ENCODE results near the gene FOXC2.

The FOXC2 gene

DNA sequence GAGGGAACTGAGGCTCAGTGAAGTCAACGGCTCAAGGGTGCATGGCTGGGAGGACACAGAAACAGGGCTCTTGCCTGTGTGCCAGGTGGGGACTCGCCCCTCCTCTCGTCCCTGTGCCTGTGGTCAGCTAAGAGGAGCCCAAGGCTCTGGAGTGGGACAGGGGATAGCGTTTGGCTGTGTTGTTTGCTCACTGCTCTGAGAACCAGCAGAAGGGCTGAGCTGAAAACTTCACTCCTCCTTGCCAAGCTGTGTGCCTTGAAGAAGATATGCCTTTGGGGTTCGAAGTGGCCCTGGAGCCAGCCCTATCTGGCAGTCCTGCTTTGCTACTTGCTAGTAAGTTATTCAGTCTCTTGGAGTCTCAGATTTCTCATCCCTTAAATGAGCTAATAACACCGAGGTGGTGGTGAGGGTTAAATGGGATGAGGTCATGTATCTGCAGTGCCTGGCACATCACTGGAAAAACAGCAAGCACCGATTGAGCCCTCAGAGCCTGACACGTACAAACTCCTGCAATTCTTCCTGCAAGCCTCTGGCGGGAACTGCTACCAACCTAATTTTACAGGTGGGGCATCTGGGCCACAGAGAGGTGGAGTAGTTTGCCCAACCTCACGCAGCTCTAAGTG lies 29.5 kb downstream of the FOXC2 start:
- TF ChIP-seq, protein P1, sequence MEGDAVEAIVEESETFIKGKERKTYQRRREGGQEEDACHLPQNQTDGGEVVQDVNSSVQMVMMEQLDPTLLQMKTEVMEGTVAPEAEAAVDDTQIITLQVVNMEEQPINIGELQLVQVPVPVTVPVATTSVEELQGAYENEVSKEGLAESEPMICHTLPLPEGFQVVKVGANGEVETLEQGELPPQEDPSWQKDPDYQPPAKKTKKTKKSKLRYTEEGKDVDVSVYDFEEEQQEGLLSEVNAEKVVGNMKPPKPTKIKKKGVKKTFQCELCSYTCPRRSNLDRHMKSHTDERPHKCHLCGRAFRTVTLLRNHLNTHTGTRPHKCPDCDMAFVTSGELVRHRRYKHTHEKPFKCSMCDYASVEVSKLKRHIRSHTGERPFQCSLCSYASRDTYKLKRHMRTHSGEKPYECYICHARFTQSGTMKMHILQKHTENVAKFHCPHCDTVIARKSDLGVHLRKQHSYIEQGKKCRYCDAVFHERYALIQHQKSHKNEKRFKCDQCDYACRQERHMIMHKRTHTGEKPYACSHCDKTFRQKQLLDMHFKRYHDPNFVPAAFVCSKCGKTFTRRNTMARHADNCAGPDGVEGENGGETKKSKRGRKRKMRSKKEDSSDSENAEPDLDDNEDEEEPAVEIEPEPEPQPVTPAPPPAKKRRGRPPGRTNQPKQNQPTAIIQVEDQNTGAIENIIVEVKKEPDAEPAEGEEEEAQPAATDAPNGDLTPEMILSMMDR (IDR thresholded peaks at IDR 0.05; ENCODE audit: extremely low read depth, insufficient read depth, missing control alignments) = no peak
- in situ Hi-C loops (cut with MboI; ENCODE audit: low pct_unique_long_range_greater_than_20kb, low sequenced_read_pairs, unreplicated experiment) = no loop called here
- no peak for DNase-seq (ENCODE audit: low spot score)

DNA sequence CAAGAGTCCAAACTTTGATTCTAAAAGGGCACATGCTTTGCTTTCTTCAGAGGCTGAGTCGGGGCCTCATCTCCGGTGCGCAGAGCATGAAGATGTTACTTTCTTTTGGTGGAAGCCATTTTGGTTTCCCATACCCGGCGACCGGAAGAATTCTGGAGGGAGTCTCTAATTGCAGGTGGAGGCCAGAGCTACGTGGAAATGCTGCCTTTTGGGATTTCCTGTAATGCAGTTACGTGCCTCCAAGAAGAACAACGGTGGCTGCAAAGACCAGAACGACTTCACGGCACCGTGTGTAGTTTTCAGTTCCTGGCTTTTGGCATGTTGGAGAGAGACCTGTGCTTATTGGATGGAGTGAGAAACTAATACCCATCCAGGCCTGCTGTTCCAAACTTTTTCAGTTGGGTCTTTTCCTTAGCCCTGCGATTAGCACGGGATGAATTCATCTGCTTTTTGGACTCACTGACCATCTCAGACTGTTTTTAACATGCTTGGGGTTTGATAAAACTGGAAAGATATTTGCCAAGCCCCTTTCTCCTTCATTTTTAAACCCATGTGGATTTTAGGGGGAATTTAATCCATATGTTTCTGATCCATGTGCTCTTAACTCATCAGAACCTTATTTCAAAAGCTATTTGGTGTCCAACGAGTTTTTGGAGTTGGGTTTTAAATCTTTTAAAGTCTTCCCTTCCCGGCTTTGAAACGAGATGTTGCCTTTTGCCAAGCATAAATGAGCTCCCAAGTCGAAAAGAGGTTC lies 30.7 kb downstream of the FOXC2 start:
- in situ Hi-C loops (cut with MboI; ENCODE audit: low pct_unique_long_range_greater_than_20kb, low sequenced_read_pairs, unreplicated experiment) = no loop called here
- TF ChIP-seq, protein P1 (IDR thresholded peaks at IDR 0.05; ENCODE audit: extremely low read depth, insufficient read depth, missing control alignments) = no peak
- no peak for DNase-seq (ENCODE audit: low spot score)

DNA sequence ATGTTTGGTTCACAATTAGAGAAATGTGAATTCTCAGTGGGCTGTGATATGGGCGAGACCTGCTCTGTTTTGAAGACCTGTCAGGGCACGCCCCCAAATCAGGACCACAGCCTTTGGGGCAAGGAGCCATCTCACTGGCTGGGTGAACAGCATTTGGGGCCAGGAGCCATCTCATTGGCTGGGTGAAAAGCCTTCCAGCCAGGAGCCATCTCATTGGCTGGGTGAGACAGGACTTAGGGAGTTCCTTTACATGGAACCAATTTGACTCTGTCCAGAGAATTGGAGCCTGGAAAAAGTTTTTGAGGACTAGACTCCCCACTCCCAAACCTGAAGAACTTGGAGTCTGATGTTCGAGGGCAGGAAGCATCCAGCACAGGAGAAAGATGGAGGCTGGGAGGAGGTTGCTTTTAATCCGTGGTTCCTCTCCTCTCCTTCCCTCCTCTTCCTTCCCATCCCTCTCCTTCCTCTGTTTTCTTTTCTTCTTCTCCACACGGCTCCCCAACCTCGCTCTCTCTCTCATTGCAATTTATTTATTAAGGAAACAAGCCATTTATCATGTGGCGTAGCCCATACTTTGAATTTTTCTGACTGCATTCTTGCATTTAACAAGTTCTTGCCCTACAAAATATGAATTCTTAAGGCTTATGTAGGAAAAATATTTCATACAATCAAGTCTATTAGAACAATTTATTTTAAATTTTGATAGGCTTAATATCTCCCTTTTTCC lies 31.4 kb downstream of the FOXC2 start:
- DNase-seq (ENCODE audit: low spot score) = no peak
- in situ Hi-C loops (cut with MboI; ENCODE audit: low pct_unique_long_range_greater_than_20kb, low sequenced_read_pairs, unreplicated experiment) = no loop called here
- TF ChIP-seq, protein P1 (IDR thresholded peaks at IDR 0.05; ENCODE audit: extremely low read depth, insufficient read depth, missing control alignments) = no peak

DNA sequence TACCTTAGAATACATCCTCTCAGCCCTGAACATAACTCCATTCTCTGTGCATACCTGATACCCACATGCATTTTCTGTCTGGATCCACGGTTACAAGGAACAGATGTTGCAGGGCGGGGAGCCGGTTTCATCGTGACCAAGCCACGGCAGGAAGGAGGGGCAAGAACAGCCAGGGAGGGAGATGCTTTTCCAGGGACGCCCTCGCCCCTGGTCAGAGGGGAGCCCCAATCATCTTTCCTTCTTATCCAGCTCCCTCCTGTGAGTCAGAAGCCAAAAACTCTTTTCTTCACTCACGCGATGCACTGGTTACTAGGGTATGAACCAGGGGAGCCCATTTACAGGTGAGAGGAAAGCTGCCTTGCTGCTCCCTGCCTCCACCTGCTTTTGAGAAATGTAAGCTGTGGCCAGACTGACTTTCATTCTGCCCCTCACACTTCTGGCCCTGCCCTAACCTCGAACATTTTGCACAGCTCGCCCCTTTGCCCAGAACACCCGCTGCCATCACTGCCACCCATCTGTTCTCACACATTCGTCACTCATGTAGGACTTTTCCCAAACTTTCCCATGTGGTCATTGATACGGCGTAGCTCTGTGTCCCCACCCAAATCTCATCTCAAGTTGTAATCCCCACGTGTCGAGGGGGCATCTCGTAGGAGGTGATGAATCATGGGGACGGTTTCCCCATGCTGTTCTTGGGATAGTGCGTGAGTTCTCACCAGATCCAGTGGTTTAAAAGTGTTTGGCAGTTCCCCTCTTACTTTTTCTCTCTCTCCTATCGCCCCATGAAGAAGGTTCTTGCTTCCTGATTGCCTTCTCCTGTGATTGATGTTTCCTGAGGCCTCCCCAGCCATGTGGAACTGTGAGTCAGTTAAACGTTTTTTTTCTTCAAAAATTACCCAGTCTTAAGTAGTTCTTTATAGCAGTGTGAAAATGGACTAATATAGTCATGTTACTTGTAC lies 32.3 kb downstream of the FOXC2 start:
- in situ Hi-C loops (cut with MboI; ENCODE audit: low pct_unique_long_range_greater_than_20kb, low sequenced_read_pairs, unreplicated experiment) = no loop called here
- no peak for DNase-seq (ENCODE audit: low spot score)
- TF ChIP-seq, protein P1 (IDR thresholded peaks at IDR 0.05; ENCODE audit: extremely low read depth, insufficient read depth, missing control alignments) = no peak

DNA sequence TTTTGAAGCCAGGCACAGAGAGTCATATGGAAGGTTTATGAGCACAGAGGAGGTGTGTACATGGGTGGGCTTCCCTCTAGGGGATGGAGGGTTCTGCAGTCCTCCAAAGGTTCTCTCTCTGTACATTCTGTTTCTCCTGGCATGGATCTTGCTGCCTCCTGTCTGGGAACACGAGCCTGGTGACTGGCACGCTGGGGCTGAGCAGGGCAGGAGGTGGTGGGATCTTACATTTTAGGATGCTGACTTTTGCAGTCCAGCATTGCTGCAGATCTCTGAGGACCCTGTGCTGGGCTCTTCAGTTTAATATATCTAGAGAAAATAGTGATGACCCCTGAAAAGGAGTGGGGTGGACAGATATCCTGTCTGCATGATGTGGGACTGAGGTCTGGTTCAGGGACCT lies 34.7 kb downstream of the FOXC2 start:
- DNase-seq (ENCODE audit: low spot score) = no peak
- in situ Hi-C loops (cut with MboI; ENCODE audit: low pct_unique_long_range_greater_than_20kb, low sequenced_read_pairs, unreplicated experiment) = no loop called here
- TF ChIP-seq, protein P1 (IDR thresholded peaks at IDR 0.05; ENCODE audit: extremely low read depth, insufficient read depth, missing control alignments) = no peak

DNA sequence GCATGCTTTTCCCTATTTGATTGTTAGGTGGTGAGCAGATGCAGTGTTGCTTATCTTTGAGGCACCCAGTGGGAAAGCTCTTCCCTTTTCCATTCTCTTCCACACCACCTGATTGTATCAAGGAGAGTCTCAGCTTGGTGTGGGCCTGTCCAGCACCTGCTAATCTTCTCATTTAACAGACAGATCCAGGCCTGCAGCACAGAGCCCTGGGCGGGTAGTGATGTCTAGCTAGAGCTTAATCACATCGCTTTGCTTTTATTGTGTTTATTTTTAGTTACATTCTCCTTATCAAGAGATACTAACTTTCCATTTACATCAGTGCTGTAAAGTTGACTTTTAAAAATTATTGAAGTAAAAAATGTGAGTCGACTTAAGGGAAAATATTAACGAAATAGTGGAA lies 35.9 kb downstream of the FOXC2 start:
- in situ Hi-C loops (cut with MboI; ENCODE audit: low pct_unique_long_range_greater_than_20kb, low sequenced_read_pairs, unreplicated experiment) = no loop called here
- TF ChIP-seq, protein P1 (IDR thresholded peaks at IDR 0.05; ENCODE audit: extremely low read depth, insufficient read depth, missing control alignments) = no peak
- DNase-seq (ENCODE audit: low spot score) = no peak
